ENCODE measurements around the gene KRT28. TPM values are rescaled to one million over a fixed set of nuclear protein-coding genes. Genes with fewer than 3 reads are reported as not detected.

Gene KRT28
- total and polyA plus RNA-seq, 2 of the 13 experiments (the other 11 are each of a cell fraction or from before 2014, with no cell fraction given) = not detected

DNA sequence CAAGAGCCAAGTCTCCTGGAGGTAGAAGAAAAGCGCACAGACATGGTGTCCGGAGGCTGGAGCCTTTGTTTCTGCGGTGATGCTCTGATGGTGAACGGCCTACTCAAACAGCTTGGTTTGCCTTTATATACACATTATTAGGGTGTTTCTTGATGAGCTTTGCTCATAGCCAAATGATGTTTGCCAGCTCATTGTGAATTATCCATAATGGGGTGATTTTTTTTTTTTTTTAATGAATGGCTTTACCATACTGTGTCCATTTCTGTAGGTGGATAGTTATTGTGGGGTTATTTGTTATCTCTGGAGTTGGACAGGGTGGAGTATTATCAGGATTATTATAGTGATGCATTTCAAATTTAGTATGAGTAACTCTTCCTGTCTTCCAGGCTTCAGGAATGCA, 17.3 kb downstream of the KRT28 start, which contains the start of gene KRT27:
TSS of gene KRT27 (minus strand) at position 101 of the 400 bp plus-strand sequence. CDS start at position 44, 57 bp downstream.
- no peaks in the 10 kb centered on the region for H3K36me3 ChIP-seq (replicated peaks in 1 of 2; ENCODE audit: control insufficient read depth in 1 of 2, insufficient read depth in 2 of 2, low read length in 2 of 2)
- no peak within 1 kb of the TSS for H3K4me2 ChIP-seq (ENCODE audit: low read depth, low read length)
- no TSS peak for BruUV-seq (replicated peaks)
- FAIRE-seq (no peak), ATAC-seq (no peak), DNase-seq (ENCODE audit: low spot score) (no peak)
- H3K4me3 ChIP-seq (replicated peaks in 1 of 3; ENCODE audit: insufficient read depth in 1 of 3, low read depth in 2 of 3, low read length in 3 of 3) = no peak within 1 kb of the TSS
- no peaks in the 10 kb centered on the region for H4K20me1 ChIP-seq (ENCODE audit: insufficient read depth, low read length)
- H3K79me2 ChIP-seq (ENCODE audit: insufficient read depth, low read length) = no peaks in the 10 kb centered on the region
- ChIA-PET POLR2A (no interaction called here), CTCF (ENCODE audit: low intra/inter-chr PET ratio, low total read pairs) (no interaction called here)
- H3K4me1 ChIP-seq (ENCODE audit: insufficient read depth, low read length) = 0 out of 2 replicates have a peak, but pooled peaks cover 8% of the 10 kb centered on the region
- 71% methylated on average over 4 of the region's 4 CpGs for WGBS (ENCODE audit: low lambda C conversion rate)
- H3K9ac ChIP-seq (ENCODE audit: insufficient read depth, low read depth, low read length) = no peak within 1 kb of the TSS
- no peaks in the 10 kb centered on the region for H3K9me3 ChIP-seq (ENCODE audit: low read length)
- intact Hi-C loops (cut with micrococcal nuclease; ENCODE audit: unreplicated experiment) = no loop called here
- no peak within 1 kb of the TSS for H2AFZ ChIP-seq (ENCODE audit: low read length)
- TF ChIP-seq ZNF572 (CRISPR knock-in tag; IDR thresholded peaks at IDR 0.05) = no peak
- TF ChIP-seq KAT7 (CRISPR knock-in tag; IDR thresholded peaks at IDR 0.05; ENCODE audit: borderline replicate concordance) = no peak
- TF ChIP-seq THRA (CRISPR knock-in tag; IDR thresholded peaks at IDR 0.05; ENCODE audit: borderline replicate concordance) = no peak
- in situ Hi-C loops (cut with HindIII; ENCODE audit: extremely low pct_ligation_motif_present, low pct_unique_long_range_greater_than_20kb) = no loop called here
- no peak within 1 kb of the TSS for H3K27ac ChIP-seq (ENCODE audit: extremely low read length, insufficient read depth, low read length)
- H3K27me3 ChIP-seq (ENCODE audit: control insufficient read depth in 1 of 2, insufficient read depth in 2 of 2, low read length in 2 of 2) = peaks cover 0 to 46% of the 10 kb centered on the region in 2 experiments; a peak in 3 of 5 replicates

GRCh38 chr17:40779181-40779909, 20.4 kb downstream of the KRT28 start:
- in situ Hi-C loops (cut with HindIII; ENCODE audit: extremely low pct_ligation_motif_present, low pct_unique_long_range_greater_than_20kb) = no loop called here
- intact Hi-C loops (cut with micrococcal nuclease; ENCODE audit: unreplicated experiment) = no loop called here
- H4K20me1 ChIP-seq (ENCODE audit: insufficient read depth, low read length) = no peaks in the 10 kb centered on the region
- H3K27ac ChIP-seq (ENCODE audit: extremely low read length, insufficient read depth, low read length) = no peak overlapping the region
- H3K4me1 ChIP-seq (ENCODE audit: insufficient read depth, low read length) = 0 out of 2 replicates have a peak, but pooled peaks cover 8% of the 10 kb centered on the region
- peak; percentile 92 for ATAC-seq
- no peak overlapping the region for H2AFZ ChIP-seq (ENCODE audit: low read length)
- peak overlapping the region in 2 of 3 experiments; percentile 28 to 60; a peak in 4 of 6 replicates for H3K4me3 ChIP-seq (replicated peaks in 1 of 3; ENCODE audit: insufficient read depth in 1 of 3, low read depth in 2 of 3, low read length in 3 of 3)
- peak; percentile 18 for DNase-seq (ENCODE audit: low spot score)
- H3K36me3 ChIP-seq (replicated peaks in 1 of 2; ENCODE audit: control insufficient read depth in 1 of 2, insufficient read depth in 2 of 2, low read length in 2 of 2) = no peaks in the 10 kb centered on the region
- peak overlapping the region; percentile 65 for H3K4me2 ChIP-seq (ENCODE audit: low read depth, low read length)
- WGBS (ENCODE audit: low lambda C conversion rate) = 5% methylated on average over 34 of the region's 37 CpGs
- BruUV-seq (replicated peaks) = no TSS peak
- no peak for FAIRE-seq
- POLR2A ChIA-PET = no interaction called here
- H3K79me2 ChIP-seq (ENCODE audit: insufficient read depth, low read length) = no peaks in the 10 kb centered on the region
- peaks cover 0 to 39% of the 10 kb centered on the region in 2 experiments; a peak in 3 of 5 replicates for H3K27me3 ChIP-seq (ENCODE audit: control insufficient read depth in 1 of 2, insufficient read depth in 2 of 2, low read length in 2 of 2)
- H3K9ac ChIP-seq (ENCODE audit: insufficient read depth, low read depth, low read length) = no peak overlapping the region
- CTCF ChIA-PET (ENCODE audit: low intra/inter-chr PET ratio, low total read pairs) = no interaction called here
- H3K9me3 ChIP-seq (ENCODE audit: low read length) = no peaks in the 10 kb centered on the region
- TF ChIP-seq ZMYM2 (CRISPR knock-in tag; IDR thresholded peaks at IDR 0.05) (no peak), ZNF503 (CRISPR knock-in tag; IDR thresholded peaks at IDR 0.05) (no peak), SCMH1 (CRISPR knock-in tag; IDR thresholded peaks at IDR 0.05; ENCODE audit: borderline replicate concordance) (peak; percentile 81; the same call in 1 of the 2 replicates), MXD1 (CRISPR knock-in tag; IDR thresholded peaks at IDR 0.05) (0 out of 2 replicates have a peak, but pooled peaks have one; percentile 32)
- TF ChIP-seq, protein P1, sequence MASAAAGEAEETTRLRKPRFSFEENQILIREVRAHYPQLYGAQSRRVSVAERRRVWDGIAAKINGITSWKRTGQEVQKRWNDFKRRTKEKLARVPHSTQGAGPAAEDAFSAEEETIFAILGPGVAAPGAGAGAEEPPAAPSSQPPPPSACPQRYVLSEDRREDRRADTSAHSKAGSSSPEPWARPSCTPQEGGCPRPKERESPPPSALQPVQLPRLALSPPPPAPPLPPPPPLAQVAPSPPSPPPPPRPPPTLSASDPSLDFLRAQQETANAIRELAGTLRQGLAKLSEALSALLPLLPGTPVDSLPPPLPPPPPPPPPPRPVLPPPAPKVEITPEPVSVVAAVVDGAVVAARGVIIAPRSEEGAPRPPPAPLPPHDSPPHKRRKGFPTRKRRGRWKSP (CRISPR knock-in tag; IDR thresholded peaks at IDR 0.05) = peak; percentile 93; the same call in 1 of the 2 replicates
- TF ChIP-seq, protein P2, sequence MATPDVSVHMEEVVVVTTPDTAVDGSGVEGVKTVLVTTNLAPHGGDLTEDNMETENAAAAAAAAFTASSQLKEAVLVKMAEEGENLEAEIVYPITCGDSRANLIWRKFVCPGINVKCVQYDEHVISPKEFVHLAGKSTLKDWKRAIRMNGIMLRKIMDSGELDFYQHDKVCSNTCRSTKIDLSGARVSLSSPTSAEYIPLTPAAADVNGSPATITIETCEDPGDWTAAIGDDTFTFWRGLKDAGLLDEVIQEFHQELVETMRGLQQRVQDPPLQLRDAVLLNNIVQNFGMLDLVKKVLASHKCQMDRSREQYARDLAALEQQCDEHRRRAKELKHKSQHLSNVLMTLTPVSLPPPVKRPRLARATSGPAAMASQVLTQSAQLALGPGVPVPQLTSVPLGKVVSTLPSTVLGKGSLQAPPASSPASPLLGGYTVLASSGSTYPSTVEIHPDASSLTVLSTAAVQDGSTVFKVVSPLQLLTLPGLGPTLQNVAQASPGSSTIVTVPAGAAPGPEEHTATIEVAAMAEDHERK (CRISPR knock-in tag; IDR thresholded peaks at IDR 0.05; ENCODE audit: low read depth) = no peak
